ENCODE results near the gene EPHX1. TPM values are rescaled to one million over a fixed set of nuclear protein-coding genes. Genes with fewer than 3 reads are reported as not detected.

EPHX1 gene
- total and polyA plus RNA-seq, 2 of the 8 experiments (the other 6 are each of a cell fraction or from before 2014, with no cell fraction given), result 45.3 to 79.1 TPM

GRCh38 chr1:225881081-225881958, 71.4 kb downstream of the EPHX1 start:
- ChIA-PET POLR2A (ENCODE audit: partially characterized antibody) (interaction anchor here (0.6 to 4.9 kb wide), 21 partner anchors 9 to 453 kb away, joined by 3 to 63 read pairs (median 5); partner anchors contain the start of genes H3-3A, LEFTY1, LEFTY2 and PYCR2), CTCF (ENCODE audit: partially characterized antibody) (interaction anchor here (1.0 to 21.3 kb wide), 20 partner anchors 7 to 407 kb away, joined by 3 to 406 read pairs (median 4); partner anchors contain the start of gene LEFTY1)
- no peak overlapping the region for H2BK12ac ChIP-seq (ENCODE audit: low read depth, low read length)
- FAIRE-seq (no peak), DNase-seq (ENCODE audit: low read depth in 1 of 2, low spot score in 2 of 2) (no peak)
- peak overlapping the region; percentile 53 to 92 (median 78) for H3K4me3 ChIP-seq (ENCODE audit: extremely low read depth in 1 of 4, insufficient read depth in 2 of 4, low read depth in 3 of 4, low read length in 4 of 4)
- H3K56ac ChIP-seq (replicated peaks; ENCODE audit: insufficient read length, low read depth, low read length), result peak overlapping the region; percentile 46
- H3K18ac ChIP-seq (ENCODE audit: extremely low read depth, low read length), result peak overlapping the region; percentile 72
- H3K27me3 ChIP-seq (replicated peaks in 1 of 4; ENCODE audit: control insufficient read depth in 3 of 4, extremely low read depth in 1 of 4, insufficient read depth in 3 of 4, low read length in 3 of 4), result peaks cover 0 to 13% (median 6%) of the 10 kb centered on the region in 4 experiments; a peak in 4 of 7 replicates
- peak overlapping the region; percentile 35 for H4K5ac ChIP-seq (ENCODE audit: insufficient read length, low read depth, low read length)
- H4K91ac ChIP-seq (replicated peaks; ENCODE audit: insufficient read length, low read length), result peak overlapping the region; percentile 8
- H3K4me1 ChIP-seq (replicated peaks in 1 of 4; ENCODE audit: control insufficient read depth in 3 of 4, insufficient read depth in 4 of 4, low read length in 3 of 4), result peaks cover 9 to 20% (median 14%) of the 10 kb centered on the region in 4 experiments
- no peaks in the 10 kb centered on the region for H3K9me3 ChIP-seq (ENCODE audit: insufficient read depth in 2 of 2, low read depth in 1 of 2, low read length in 1 of 2)
- peak overlapping the region; percentile 82; the same call in 1 of the 2 replicates for H4K8ac ChIP-seq (ENCODE audit: extremely low read depth, insufficient read depth, low read length)
- H2AFZ ChIP-seq (ENCODE audit: low read length), result no peak overlapping the region
- H2AK5ac ChIP-seq (ENCODE audit: low read depth, low read length), result no peak overlapping the region; the same call in 1 of the 2 replicates
- H3K79me1 ChIP-seq (ENCODE audit: low read depth, low read length), result peaks cover 16% of the 10 kb centered on the region; the same call in 1 of the 2 replicates
- H3K9ac ChIP-seq (replicated peaks in 1 of 4; ENCODE audit: extremely low read depth in 1 of 4, low read depth in 3 of 4, low read length in 3 of 4), result peak overlapping the region in 3 of 4 experiments; percentile 38 to 53 (median 48); a peak in 5 of 7 replicates
- WGBS, 2 experiments (ENCODE audit: extremely low coverage in 1 of 2, insufficient coverage in 1 of 2, insufficient read length in 1 of 2, insufficient replicate concordance in 2 of 2, low coverage in 1 of 2, low lambda C conversion rate in 2 of 2, missing lambda C conversion rate in 1 of 2), result 14% methylated on average over 19 of the region's 25 CpGs; no CpG with 5 or more reads in 1 of the 2 experiments
- peaks cover 2 to 10% of the 10 kb centered on the region in 2 experiments for H4K20me1 ChIP-seq (replicated peaks in 1 of 2; ENCODE audit: control insufficient read depth in 1 of 2, insufficient read depth in 2 of 2, low read length in 2 of 2)
- no peak overlapping the region for H2BK120ac ChIP-seq (replicated peaks; ENCODE audit: low read depth, low read length)
- no peak overlapping the region for H3K27ac ChIP-seq (ENCODE audit: low read depth, low read length)
- peaks cover 0 to 13% of the 10 kb centered on the region in 2 experiments; a peak in 2 of 4 replicates for H3K79me2 ChIP-seq (ENCODE audit: control insufficient read depth in 1 of 2, insufficient read depth in 2 of 2, low read length in 2 of 2)
- peak overlapping the region; percentile 91 for H3K4ac ChIP-seq (replicated peaks; ENCODE audit: insufficient read length, low read depth, low read length)
- H3K23me2 ChIP-seq (ENCODE audit: low read depth, low read length), result peaks cover 9% of the 10 kb centered on the region; the same call in 1 of the 2 replicates
- H2BK15ac ChIP-seq (ENCODE audit: low read length), result peak overlapping the region; percentile 93; the same call in 1 of the 2 replicates
- peak overlapping the region; percentile 8 for H2BK5ac ChIP-seq (ENCODE audit: low read depth, low read length)
- H3K14ac ChIP-seq (ENCODE audit: insufficient read length), result no peak overlapping the region
- H3K36me3 ChIP-seq (ENCODE audit: control insufficient read depth in 2 of 4, insufficient read depth in 4 of 4, low read length in 3 of 4), result no peaks in the 10 kb centered on the region; a peak in 1 of 8 replicates
- 0 out of 2 replicates have a peak overlapping the region, but pooled peaks have one; percentile 40 for H2BK20ac ChIP-seq (ENCODE audit: low read length)
- H3K4me2 ChIP-seq (ENCODE audit: insufficient read depth in 1 of 2, low read depth in 2 of 2, low read length in 2 of 2), result peak overlapping the region; percentile 76 to 90
- no peak overlapping the region for H3K23ac ChIP-seq (ENCODE audit: insufficient read length)
- TF ChIP-seq GABPA (IDR thresholded peaks at IDR 0.05; ENCODE audit: borderline replicate concordance, insufficient read depth, low read length) (no peak), SAP30 (IDR thresholded peaks at IDR 0.05; ENCODE audit: insufficient read depth, insufficient replicate concordance, low read length) (peak; percentile 5)
